Neural crest cell (in vitro differentiated cells): Measurements from ENCODE around the gene ZNF177. TPM values are rescaled to one million over a fixed set of nuclear protein-coding genes. Genes with fewer than 3 reads are reported as not detected.

Source experiments
- DNase-seq: peaks from one replicate; pipeline ENCODE4 v3.0.0; 2021; ENCODE audit warnings: low read depth, mixed read lengths, low spot score
- H3K27ac Mint-ChIP-seq: one replicate; pipeline ENCODE4 v1.8.0; 2021; ENCODE audit warnings: mild to moderate bottlenecking, mixed read lengths; ENCODE audit not compliant: unreplicated experiment
- H3K27me3 Mint-ChIP-seq: 2 replicates; pipeline ENCODE4 v1.8.0; 2021; ENCODE audit warnings: low read depth, mild to moderate bottlenecking, mixed read lengths
- H3K36me3 Mint-ChIP-seq: 2 replicates; pipeline ENCODE4 v1.8.0; 2021; ENCODE audit warnings: low read depth, mild to moderate bottlenecking, mixed read lengths
- H3K4me1 Mint-ChIP-seq: 2 replicates; pipeline ENCODE4 v1.8.0; 2021; ENCODE audit warnings: mixed read lengths
- H3K4me3 Mint-ChIP-seq: one replicate; pipeline ENCODE4 v1.8.0; 2021; ENCODE audit warnings: mild to moderate bottlenecking, mixed read lengths
- H3K9me3 Mint-ChIP-seq: 2 replicates; pipeline ENCODE4 v1.8.0; 2021; ENCODE audit warnings: mixed read lengths
- CTCF ChIP-seq: fragments of 200-600 bp; sonication (generic); conservative IDR thresholded peaks from 2 replicates; pipeline ENCODE4 v1.5.0; 2021; ENCODE audit warnings: antibody characterized with exemption, mild to moderate bottlenecking
- total RNA-seq: library from RNA; stranded (reverse); gene quantifications from 2 replicates; pipeline ENCODE4 v1.2.1, GENCODE V29; 2021

ZNF177 gene
- total RNA-seq, 1 donor from 2014 or later: 8.0 TPM

DNA sequence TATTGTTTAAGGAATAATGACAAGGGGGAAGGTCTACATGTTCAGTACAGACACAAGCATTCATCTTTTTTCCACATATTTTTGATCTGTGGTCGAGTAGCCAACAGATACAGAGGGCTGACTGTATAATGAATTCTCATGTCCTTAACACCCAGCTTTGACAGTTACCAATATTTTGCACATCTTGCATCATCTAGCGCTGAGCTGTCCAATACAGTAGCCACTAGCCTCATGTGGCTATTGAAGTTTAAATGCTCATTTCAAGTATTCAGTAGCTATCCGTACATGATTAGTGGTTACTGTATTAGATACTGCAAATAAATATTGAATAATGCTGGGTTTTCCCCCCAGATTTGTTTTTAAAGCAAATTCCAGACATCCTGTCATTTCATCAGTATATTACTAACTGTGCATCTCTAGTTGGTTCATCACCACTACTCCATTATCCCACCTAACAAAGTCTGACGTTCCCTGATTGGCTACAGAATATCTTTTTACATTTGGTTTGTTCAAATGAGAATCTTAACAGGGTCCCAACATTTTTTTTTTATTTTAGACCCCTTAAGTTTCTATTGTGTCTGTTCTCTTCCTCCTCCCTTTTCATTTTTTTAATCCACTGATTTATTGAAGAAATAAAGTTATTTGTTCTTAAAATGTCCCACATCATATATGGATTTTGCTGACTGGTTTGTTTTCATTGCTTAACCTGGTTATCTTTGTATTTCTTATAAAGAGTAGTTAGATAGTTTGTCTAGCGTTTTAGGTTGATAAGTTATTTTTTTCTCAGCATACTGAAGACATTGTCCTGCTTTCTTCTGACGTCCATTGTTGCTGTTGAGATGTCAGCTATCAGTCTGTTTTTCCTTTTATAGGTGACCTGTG lies 8.2 kb downstream of the ZNF177 start:
- H3K9me3 Mint-ChIP-seq: peaks cover 27% of the 10 kb centered on the region
- no peak overlapping the region for H3K4me3 Mint-ChIP-seq
- no peak for DNase-seq
- H3K36me3 Mint-ChIP-seq: peaks cover 76% of the 10 kb centered on the region
- no peaks in the 10 kb centered on the region for H3K4me1 Mint-ChIP-seq
- no peak overlapping the region for H3K27ac Mint-ChIP-seq
- H3K27me3 Mint-ChIP-seq: no peaks in the 10 kb centered on the region
- TF ChIP-seq CTCF: no peak

DNA sequence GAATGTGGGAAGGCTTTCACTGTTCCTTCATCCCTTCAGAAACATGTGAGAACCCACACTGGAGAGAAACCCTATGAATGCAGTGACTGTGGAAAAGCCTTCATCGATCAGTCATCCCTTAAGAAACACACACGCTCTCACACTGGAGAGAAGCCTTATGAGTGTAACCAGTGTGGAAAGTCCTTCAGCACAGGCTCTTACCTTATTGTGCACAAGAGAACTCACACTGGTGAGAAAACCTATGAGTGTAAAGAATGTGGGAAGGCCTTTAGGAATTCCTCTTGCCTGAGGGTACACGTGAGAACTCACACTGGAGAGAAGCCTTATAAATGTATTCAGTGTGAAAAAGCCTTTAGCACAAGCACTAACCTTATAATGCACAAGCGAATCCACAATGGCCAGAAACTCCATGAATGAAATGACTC lies 18.6 kb downstream of the ZNF177 start:
- DNase-seq: no peak
- no peak overlapping the region for H3K4me3 Mint-ChIP-seq
- H3K4me1 Mint-ChIP-seq: no peaks in the 10 kb centered on the region
- peaks cover 86% of the 10 kb centered on the region for H3K36me3 Mint-ChIP-seq
- peaks cover 38% of the 10 kb centered on the region for H3K9me3 Mint-ChIP-seq
- no peak for TF ChIP-seq CTCF
- H3K27ac Mint-ChIP-seq: no peak overlapping the region
- H3K27me3 Mint-ChIP-seq: no peaks in the 10 kb centered on the region

DNA sequence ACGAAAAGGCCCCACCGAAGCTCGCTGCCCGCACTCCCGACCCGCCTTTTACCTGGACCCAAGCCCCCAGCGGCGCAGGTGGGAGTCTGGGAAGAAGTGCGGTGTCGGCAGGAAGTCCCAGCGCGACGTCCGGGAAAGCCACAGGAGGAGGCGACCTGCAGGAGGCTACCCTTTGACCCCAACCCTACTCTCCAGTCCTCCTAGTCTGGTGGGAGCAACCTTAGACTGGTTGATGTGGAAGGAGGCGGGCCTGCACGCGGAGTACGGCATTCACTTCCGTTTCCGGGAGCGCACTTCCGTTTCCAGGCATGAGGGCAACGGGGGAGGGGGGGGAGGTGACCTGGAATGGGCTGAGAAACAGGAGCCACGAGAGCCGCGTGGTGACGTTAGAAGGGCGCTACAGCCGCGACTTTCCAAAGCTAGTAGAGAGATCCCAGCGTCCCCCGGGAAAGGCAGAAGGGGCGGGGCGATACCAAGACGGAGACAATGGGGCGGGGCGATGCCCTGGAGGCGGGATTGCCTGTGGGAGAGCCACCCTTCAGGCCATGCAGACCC lies 44.1 kb downstream of the ZNF177 start:
- DNase-seq: no peak

DNA sequence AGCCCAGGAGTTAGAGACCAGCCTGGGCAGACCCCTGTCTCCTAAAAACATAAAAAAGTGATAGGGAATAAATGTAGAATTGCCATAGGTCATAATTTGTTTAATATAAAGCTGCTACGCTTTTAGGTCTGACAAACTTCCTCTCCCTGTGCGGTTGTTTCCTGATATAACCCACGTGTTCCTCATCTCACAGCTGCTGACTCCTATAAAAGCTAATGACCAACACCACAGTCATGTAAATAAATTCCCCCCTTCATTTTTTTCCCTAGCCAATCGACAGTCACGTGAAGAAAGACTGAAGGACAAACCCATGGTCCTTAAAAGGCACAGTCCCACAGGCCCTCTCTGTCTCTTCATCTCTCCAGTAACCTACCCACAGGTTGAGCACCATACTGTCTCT lies 45.0 kb downstream of the ZNF177 start:
- H3K36me3 Mint-ChIP-seq: peaks cover 35% of the 10 kb centered on the region
- no peaks in the 10 kb centered on the region for H3K4me1 Mint-ChIP-seq
- no peak for DNase-seq
- H3K4me3 Mint-ChIP-seq: no peak overlapping the region
- H3K27ac Mint-ChIP-seq: no peak overlapping the region
- peaks cover 24% of the 10 kb centered on the region for H3K9me3 Mint-ChIP-seq
- no peak for TF ChIP-seq CTCF
- no peaks in the 10 kb centered on the region for H3K27me3 Mint-ChIP-seq

More for the DNA sequence above, 44.1 kb downstream of the ZNF177 start:
- TF ChIP-seq CTCF: no peak
- Mint-ChIP-seq H3K27me3 (no peaks in the 10 kb centered on the region), H3K27ac (no peak overlapping the region), H3K4me1 (no peaks in the 10 kb centered on the region), H3K36me3 (peaks cover 26% of the 10 kb centered on the region), H3K9me3 (peaks cover 22% of the 10 kb centered on the region), H3K4me3 (no peak overlapping the region)

DNA sequence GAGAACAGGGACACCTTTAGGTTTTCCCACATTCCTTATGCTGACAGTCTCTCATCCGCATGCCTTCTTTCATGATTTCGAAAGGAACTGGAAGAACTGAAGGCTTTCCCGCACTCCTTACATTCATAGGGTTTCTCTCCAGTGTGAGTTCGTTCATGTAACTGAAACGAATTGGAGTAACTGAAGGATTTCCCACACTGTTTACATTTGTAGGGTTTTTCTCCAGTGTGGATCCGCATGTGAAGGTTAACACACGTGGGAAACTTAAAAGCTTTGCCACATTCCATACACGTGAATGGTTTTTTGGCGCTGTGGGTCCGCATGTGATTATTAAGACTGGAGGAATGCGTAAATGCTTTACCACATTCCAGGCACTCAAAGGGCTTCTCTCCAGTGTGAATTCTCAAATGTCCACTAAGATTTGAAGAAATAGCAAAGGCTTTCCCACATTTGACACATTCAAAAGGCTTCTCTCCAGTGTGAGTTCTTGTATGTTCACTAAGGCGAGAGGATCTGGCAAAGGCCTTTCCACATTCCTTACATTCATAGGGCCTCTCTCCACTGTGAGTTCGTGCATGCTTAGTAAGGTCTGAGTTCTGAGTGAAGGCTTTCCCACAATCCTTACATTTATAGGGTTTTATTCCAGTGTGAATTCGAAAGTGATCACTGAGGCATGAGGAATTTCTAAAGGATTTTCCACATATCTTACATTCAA lies 50.6 kb downstream of the ZNF177 start:
- no peaks in the 10 kb centered on the region for H3K27me3 Mint-ChIP-seq
- no peak for DNase-seq
- peaks cover 79% of the 10 kb centered on the region for H3K36me3 Mint-ChIP-seq
- no peaks in the 10 kb centered on the region for H3K4me1 Mint-ChIP-seq
- no peak overlapping the region for H3K27ac Mint-ChIP-seq
- no peak overlapping the region for H3K4me3 Mint-ChIP-seq
- no peak for TF ChIP-seq CTCF
- H3K9me3 Mint-ChIP-seq: peaks cover 38% of the 10 kb centered on the region
